Activated effector memory CD4-positive, alpha-beta T cell treated with Interleukin-2 at 50 U/mL for 16 hours (primary cell): Measurements from ENCODE around the gene CLDN7.

Source experiments
- DNase-seq: peaks from one replicate; pipeline ENCODE4 v3.0.0-alpha.2; 2020

The CLDN7 gene

GRCh38 chr17:7235693-7236665 lies 26.3 kb downstream of the CLDN7 start:
- DNase-seq, result no peak

DNA sequence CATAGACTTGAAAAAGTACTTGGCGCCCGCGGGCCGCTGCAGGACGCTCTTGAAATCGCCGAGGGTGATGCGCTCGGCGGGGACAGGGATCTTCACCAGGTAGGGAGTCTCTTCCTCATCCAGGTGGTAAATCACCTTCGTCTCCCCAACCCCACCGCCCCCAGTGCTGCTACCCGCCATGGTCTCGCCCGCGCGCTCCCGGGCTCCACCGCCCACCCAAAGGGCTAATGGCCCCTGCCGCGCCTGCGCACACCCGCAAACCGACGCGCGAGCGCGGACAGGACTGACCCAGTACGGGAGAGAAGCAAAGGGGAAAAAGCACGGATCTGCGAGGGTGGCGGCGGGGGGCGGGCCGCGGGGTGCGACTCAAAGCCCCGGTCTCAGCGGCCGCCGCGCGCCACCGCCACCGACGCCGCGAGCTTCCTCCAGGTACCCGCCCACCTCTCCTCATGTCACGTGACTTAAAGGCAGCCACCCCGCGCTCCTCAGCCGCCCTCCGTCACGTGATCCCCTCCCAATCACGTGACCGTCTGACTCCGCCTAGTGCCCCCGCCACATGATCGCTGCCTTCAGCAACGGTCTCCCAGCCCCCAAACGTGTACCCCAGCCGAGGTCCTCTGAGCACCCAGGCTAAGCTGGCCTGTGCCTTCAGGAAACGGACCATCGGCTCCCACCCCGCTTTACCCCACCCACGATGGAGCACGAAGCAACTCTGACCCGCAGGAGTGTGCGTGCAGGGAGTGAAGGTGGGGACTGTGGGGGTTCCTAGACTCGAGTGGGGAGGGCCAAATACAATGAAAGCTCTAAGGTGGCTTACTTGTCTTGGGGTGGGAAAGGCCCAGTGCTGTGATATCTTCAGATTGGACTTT lies 28.0 kb downstream of the CLDN7 start, which contains the start of gene DVL2:
DVL2 (minus strand) TSS at position 435 of the 869 bp plus-strand sequence; CDS start at position 180, 255 bp downstream.
- DNase-seq, result peak; percentile 89

DNA sequence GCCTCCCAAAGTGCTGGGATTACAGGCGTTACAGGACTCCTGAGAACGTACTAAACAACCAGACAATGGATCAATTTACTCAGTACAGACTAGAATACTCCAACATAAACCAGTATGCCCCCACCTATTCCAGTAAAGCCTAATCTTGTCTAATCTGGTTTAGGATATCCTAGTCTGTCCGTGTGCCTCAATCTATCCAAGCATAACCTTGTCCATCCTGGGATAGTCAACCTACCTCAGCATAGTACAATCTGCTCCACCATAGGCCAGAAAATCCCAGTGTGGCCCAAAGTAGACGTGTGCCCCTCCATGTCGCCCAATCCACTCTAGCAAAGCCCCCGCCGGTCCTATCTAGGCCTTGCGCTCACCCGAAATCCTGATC lies 28.6 kb downstream of the CLDN7 start:
- no peak for DNase-seq

GRCh38 chr17:7232114-7232513 lies 30.2 kb downstream of the CLDN7 start:
- DNase-seq, result no peak

- no peak for DNase-seq
These were observed 32.8 kb downstream of the CLDN7 start for GRCh38 chr17:7229504-7229903.

- no peak for DNase-seq
These were observed 33.4 kb downstream of the CLDN7 start for GRCh38 chr17:7228920-7229319.

GRCh38 chr17:7226721-7227710 lies 35.3 kb downstream of the CLDN7 start:
- no peak for DNase-seq

DNA sequence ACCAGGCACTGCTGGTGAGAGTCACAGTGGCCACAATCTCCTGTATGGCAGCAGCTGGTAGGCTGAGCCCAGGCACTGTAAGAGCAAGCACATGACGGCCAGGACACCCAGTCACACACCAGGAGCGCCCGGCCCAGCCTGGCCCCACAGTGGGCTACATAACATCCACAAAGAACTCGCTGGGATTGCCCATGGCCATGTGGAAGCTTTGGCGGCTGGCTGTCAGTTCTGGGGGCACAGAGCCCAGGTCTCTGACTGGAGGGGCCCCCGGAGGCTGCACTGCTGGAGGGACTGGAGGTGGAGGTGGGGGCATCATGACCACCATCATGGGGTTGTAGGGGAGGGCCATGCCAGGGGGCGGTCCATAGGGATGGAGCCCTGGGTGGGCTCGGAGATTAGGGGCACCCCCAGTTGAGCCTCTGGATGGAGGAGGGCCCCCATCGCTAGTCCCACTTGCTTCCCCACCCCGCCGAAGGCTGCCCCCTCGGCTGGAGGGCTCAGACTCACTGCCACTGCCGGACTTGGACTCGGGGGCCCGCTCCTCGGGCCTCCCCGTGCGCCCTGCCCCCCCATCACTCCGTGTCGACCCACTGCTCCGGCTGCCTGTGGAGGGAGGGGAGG lies 36.5 kb downstream of the CLDN7 start:
- no peak for DNase-seq

DNA sequence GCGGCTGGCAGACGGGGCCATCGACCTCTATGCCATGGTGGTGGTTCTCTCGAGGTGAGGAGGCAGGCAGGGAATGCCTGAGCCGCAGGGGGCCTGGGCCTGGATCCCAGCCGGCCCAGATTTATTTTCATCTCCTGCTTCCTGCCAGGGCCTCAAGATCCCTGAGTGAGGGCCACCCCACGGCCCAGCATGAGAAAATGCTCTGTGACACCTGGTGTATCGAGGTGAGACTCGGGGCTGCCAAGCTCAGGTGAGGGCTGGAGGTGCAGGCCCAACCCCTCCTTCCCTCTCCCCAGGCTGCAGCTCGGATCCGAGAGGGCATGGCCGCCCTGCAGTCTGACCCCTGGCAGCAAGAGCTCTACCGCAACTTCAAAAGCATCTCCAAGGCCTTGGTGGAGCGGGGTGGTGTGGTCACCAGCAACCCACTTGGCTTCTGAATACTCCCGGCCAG lies 37.6 kb downstream of the CLDN7 start:
- no peak for DNase-seq

DNA sequence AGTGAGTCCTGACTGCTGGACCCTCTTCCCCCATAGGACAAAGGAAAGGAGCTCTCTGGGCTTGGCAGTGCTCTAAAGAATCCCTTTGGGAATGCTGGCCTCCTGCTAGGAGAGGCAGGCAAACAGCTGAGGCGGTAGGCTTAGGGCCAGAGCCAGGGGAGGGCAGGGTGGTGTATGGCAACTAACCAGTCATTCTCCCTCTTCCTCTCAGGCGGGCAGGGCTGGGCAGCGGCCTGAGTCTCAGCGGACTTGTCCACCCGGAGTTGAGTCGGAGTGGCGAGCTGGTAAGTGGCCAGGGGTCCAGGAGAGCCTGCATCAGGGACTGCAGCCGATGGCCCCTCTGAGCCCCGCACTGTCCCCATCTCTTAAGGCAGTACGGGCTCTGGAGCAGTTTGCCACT lies 38.2 kb downstream of the CLDN7 start:
- no peak for DNase-seq

- no peak for DNase-seq
These were observed 38.9 kb downstream of the CLDN7 start for GRCh38 chr17:7223375-7223774.

- DNase-seq, result no peak
These were observed 39.3 kb downstream of the CLDN7 start for GRCh38 chr17:7222972-7223292.

DNA sequence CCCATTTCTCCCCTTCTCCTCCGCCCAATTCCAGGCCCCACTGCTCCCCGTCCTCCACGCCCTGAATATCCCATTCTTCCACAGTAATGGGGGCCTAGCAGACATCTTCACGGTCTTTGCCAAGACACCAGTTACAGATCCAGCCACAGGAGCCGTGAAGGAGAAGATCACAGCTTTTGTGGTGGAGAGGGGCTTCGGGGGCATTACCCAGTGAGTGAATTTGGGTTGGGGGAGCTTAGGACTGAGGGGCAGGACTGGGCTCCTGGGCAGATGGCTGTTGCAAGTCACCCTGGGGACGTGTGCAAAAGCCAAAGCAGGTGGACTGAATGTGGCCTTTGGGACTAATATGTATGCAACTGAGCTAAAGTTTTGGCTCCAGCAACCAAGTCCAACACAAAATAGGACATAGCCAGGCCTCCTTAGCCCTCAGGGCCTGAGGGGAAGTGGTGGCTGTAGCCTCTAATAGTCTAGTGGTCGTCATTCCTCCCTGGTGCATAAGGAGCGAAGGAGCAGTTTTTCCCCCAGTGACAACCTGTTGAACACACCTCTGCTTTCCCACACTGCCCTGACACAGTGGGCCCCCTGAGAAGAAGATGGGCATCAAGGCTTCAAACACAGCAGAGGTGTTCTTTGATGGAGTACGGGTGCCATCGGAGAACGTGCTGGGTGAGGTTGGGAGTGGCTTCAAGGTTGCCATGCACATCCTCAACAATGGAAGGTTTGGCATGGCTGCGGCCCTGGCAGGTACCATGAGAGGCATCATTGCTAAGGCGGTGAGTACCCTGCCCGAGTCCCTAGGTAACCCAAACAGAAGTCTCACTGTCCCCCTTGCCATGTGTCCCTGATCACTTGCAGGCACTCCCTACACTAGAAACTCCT lies 39.9 kb downstream of the CLDN7 start:
- no peak for DNase-seq

GRCh38 chr17:7221278-7222092 lies 40.8 kb downstream of the CLDN7 start:
- DNase-seq, result no peak

- DNase-seq, result peak; percentile 42
These were observed 41.5 kb downstream of the CLDN7 start for GRCh38 chr17:7220593-7221277.

DNA sequence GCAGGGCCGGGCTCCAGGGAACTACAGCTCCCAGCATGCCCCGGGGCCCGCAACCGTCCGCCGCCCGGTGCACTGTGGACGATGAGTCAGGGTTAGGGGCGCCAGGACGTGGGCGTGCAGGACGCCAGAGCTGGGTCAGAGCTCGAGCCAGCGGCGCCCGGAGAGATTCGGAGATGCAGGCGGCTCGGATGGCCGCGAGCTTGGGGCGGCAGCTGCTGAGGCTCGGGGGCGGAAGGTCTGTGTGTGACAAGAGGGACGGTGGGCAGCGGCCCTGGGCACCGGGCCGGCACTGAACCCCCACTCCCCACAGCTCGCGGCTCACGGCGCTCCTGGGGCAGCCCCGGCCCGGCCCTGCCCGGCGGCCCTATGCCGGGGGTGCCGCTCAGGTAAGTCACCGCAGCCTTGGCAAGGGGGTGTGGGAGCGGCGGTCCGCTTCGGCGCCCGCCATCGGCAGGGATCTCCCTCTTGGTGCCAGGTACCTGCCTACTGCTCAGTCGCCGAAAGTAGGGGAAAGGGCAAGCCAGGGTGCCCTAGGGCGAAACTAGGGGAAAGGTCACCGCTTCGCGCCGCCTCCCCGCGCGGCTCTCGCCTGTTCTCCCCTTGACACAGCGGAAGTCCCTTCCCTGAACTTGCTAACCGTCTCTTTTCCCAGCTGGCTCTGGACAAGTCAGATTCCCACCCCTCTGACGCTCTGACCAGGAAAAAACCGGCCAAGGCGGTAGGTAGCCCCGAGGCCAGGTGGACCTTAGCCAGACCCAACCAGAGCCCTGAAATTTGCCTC lies 42.3 kb downstream of the CLDN7 start, which contains the start of the genes ACADVL and DLG4:
ACADVL (plus strand) TSS at position 127 of the 781 bp plus-strand sequence; CDS start at position 174, 47 bp downstream.
DLG4 (minus strand) TSS at position 25 of the 781 bp plus-strand sequence.
- DNase-seq, result peak; percentile 65

DNA sequence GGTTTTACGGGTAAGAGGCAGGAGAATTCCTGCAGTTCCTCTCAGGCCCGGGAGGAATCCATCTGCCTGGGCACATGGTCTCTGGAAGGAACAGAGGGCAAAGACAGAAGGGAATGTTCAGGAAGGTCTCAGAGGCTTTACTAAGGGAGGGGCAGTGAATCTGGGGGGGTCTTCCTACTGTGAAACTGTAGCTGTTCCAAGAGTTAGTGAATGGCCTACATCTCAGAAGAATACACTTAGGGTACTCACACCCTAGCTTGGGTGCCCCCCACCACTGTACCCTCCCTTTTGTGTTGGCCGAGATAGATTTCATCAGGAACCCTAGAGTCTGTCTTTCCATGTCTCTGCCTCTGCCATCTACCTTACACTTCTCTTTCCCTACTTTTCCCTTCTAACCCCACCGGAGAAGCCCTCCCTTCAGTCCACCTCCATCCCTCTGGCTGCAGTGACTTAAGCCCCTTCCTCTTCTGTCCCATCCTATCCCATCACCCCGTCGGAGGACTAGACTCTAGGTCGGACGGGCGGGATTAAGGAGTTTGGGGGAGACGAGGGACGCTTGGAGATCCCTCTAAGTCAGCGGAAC lies 43.0 kb downstream of the CLDN7 start:
- no peak for DNase-seq

DNA sequence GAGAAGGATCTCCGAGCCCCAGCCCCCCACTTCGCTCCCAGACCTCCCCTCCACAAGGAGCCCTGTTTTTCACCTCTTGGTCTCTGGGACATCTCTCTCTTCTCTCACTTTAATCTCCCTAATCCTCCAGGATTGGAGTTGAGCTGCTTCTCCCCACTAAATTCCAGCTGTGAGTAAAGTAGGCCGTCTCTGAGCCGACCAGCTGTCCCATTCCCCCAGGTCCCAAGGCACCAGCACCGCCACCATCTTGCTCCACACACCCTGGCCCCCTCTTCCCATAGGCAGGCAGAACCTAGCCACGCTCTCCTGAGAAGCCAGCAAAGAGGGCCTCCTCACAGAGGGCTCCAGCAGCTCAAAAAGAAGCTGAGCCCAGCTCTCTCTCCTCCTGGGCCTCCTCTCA lies 43.5 kb downstream of the CLDN7 start:
- no peak for DNase-seq
